ENCODE data around the gene PRDM2. TPM values are rescaled to one million over a fixed set of nuclear protein-coding genes. Genes with fewer than 3 reads are reported as not detected.
"Not testable (repeated sequence)": the region's sequence is repeated elsewhere in the genome, so short reads cannot be mapped to it uniquely, and the experiment has no call there.

Gene PRDM2
- total and polyA plus RNA-seq, 8 donors = 9.3 to 26.4 (median 15.1) TPM

- intact Hi-C loops (cut with DNase I) = no loop called here
- no peaks in the 10 kb centered on the region for H3K36me3 ChIP-seq
- no peak for FAIRE-seq
- no peak overlapping the region for H3K27ac ChIP-seq
- ATAC-seq = no peak
- H3K9me3 ChIP-seq = no peaks in the 10 kb centered on the region
- no peaks in the 10 kb centered on the region for H3K4me1 ChIP-seq
- DNase-seq = no peak
- no peak overlapping the region for H3K4me3 ChIP-seq
- TF ChIP-seq CTCF (IDR thresholded peaks at IDR 0.05) = no peak
- 53 to 58% methylated on average over 1 of the region's 1 CpG for WGBS, 2 donors
- no peaks in the 10 kb centered on the region for H3K27me3 ChIP-seq
Observed at GRCh38 chr1:13681921-13682320, 18.1 kb upstream of the PRDM2 start.

DNA sequence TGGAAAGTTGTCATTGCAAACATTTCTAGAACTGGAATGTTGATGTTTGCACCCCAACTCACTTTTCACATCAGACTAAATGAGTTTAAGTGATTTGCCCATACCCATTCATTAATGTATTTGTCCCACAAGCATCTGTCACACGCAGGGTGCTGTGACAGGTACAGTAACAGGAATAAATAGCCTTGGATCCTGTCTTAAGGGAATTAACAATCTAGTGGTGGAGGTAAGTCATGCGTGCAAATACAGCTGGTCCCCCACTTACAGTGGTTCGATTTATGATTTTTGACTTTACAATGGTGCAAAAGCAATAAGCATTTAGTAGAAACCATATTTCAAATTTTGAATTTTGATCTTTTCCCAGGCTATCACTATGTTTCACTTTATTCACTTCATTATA, 17.5 kb upstream of the PRDM2 start:
- no peaks in the 10 kb centered on the region for H3K9me3 ChIP-seq
- 63 to 71% methylated on average over 3 of the region's 3 CpGs for WGBS, 2 donors
- no peak for TF ChIP-seq CTCF (IDR thresholded peaks at IDR 0.05)

DNA sequence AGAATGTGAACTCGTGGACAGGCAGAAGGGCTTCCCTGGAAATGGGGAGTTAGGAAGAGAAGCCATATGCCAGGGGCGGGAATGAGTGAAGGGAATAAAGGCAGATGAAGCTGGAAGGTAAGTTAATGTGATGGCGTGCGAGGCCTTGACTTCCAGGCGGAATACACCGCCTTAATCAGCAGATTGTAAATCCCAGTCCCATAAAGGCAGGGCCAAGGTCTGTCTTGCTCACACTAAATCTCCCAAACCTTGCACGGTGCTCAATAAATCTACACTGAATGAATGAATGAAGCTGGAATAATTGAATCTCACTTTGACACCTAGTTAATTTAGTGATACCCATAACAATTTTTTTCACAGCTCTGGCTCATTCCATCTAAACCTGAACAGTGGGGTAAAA, 16.8 kb upstream of the PRDM2 start:
- FAIRE-seq (no peak), DNase-seq (no peak), ATAC-seq (no peak)
- Histone ChIP-seq H3K27ac (no peak overlapping the region), H3K36me3 (no peaks in the 10 kb centered on the region), H3K4me1 (no peaks in the 10 kb centered on the region), H3K4me3 (no peak overlapping the region), H3K9me3 (no peaks in the 10 kb centered on the region), H3K27me3 (no peaks in the 10 kb centered on the region)
- WGBS, 2 donors = 86 to 89% methylated on average over 7 of the region's 7 CpGs
- intact Hi-C loops (cut with DNase I) = no loop called here
- no peak for TF ChIP-seq CTCF (IDR thresholded peaks at IDR 0.05)

More for the DNA sequence above, 17.5 kb upstream of the PRDM2 start:
- intact Hi-C loops (cut with DNase I) = no loop called here
- DNase-seq (no peak), FAIRE-seq (no peak), ATAC-seq (no peak)
- H3K27me3 ChIP-seq = no peaks in the 10 kb centered on the region
- no peak overlapping the region for H3K4me3 ChIP-seq
- H3K36me3 ChIP-seq = no peaks in the 10 kb centered on the region
- no peaks in the 10 kb centered on the region for H3K4me1 ChIP-seq
- H3K27ac ChIP-seq = no peak overlapping the region

DNA sequence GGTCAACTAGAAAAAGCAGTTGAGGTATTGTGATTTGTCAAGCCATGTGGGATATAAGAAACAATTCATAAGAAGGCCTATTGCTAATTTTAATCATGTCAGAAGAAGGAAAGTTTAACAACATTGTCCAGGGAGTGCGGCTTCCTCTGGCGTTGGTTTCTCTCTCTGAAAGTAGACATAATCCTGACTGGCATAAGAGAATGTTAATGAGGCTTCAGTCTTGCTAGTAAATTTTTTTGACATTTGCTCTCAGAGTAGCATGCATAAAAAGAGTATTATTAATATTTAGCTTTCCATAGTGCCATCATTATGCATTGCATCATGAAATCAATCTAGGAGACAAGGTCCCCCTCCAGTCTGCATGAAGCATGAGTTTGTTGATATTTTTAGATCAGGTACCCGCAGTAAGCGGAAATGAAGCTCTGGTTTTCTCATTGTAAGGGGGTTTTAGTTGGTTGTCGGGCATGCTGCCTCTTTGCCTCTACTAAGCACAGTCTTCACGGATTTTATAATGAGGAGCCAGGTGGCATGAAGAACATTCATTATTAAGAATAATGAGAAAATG, 12.8 kb upstream of the PRDM2 start:
- TF ChIP-seq CTCF (IDR thresholded peaks at IDR 0.05) = no peak
- Histone ChIP-seq H3K4me1 (no peaks in the 10 kb centered on the region), H3K4me3 (no peak overlapping the region), H3K27ac (no peak overlapping the region), H3K27me3 (no peaks in the 10 kb centered on the region), H3K36me3 (no peaks in the 10 kb centered on the region), H3K9me3 (no peaks in the 10 kb centered on the region)
- WGBS, 2 donors = 74 to 76% methylated on average over 6 of the region's 6 CpGs
- DNase-seq (no peak), FAIRE-seq (no peak), ATAC-seq (no peak)
- intact Hi-C loops (cut with DNase I) = no loop called here

GRCh38 chr1:13693094-13693493, 6.9 kb upstream of the PRDM2 start:
- WGBS, 2 donors = 40 to 41% methylated on average over 6 of the region's 6 CpGs
- ATAC-seq = not testable (repeated sequence)

More at GRCh38 chr1:13693094-13693493, 6.9 kb upstream of the PRDM2 start:
- H3K27me3 ChIP-seq; H3K9me3 ChIP-seq; H3K4me3 ChIP-seq; DNase-seq; intact Hi-C loops (cut with DNase I); H3K36me3 ChIP-seq; H3K4me1 ChIP-seq; H3K27ac ChIP-seq; FAIRE-seq: not testable (repeated sequence)
